Measurements from ENCODE around the gene PLXNB2. TPM values are rescaled to one million over a fixed set of nuclear protein-coding genes. Genes with fewer than 3 reads are reported as not detected.
A peak's percentile ranks its signal among the peaks of the same experiment; 100 is the strongest.

The PLXNB2 gene
- total RNA-seq, 1 experiment from 2014 or later: 236 TPM

- TF ChIP-seq TCF7L2 (IDR thresholded peaks at IDR 0.05; ENCODE audit: borderline replicate concordance, extremely low read depth, insufficient read depth, insufficient read length) (no peak), EZH2phosphoT487 (IDR thresholded peaks at IDR 0.05; ENCODE audit: borderline replicate concordance) (no peak), CEBPB (IDR thresholded peaks at IDR 0.05; ENCODE audit: low read depth) (no peak)
Observed at GRCh38 chr22:50283821-50284220, 23.6 kb downstream of the PLXNB2 start (continued).

- POLR2A ChIA-PET: interaction anchor here (1.1 to 1.7 kb wide), 3 partner anchors 10 to 21 kb away, joined by 3 to 6 read pairs (median 3); no protein-coding TSS in a partner anchor
- RAD21 ChIA-PET (ENCODE audit: low non-redundant PET in 1 of 2, low total read pairs in 2 of 2, uncharacterized antibody in 2 of 2, unreplicated experiment in 2 of 2): no interaction called here
Observed at GRCh38 chr22:50282361-50283155, 24.9 kb downstream of the PLXNB2 start.

More at GRCh38 chr22:50282361-50283155, 24.9 kb downstream of the PLXNB2 start:
- CTCF ChIA-PET: no interaction called here
- H3K4me1 ChIP-seq (ENCODE audit: control insufficient read depth in 1 of 2, insufficient read depth in 2 of 2, low read length in 2 of 2): peaks cover 20 to 28% of the 10 kb centered on the region in 2 experiments
- H3K79me2 ChIP-seq (ENCODE audit: insufficient read depth, low read length): peaks cover 22% of the 10 kb centered on the region; the same call in 1 of the 2 replicates
- H3K9me2 ChIP-seq (ENCODE audit: insufficient read depth): no peaks in the 10 kb centered on the region
- ATAC-seq (peak; percentile 86), DNase-seq (ENCODE audit: low read depth, low spot score) (peak; percentile 77)
- H2AFZ ChIP-seq (ENCODE audit: low read depth, low read length, poor library complexity, severe bottlenecking): no peak overlapping the region
- H3K4me2 ChIP-seq (ENCODE audit: low read length): peak overlapping the region; percentile 87
- peak overlapping the region; percentile 26 to 53 for H3K4me3 ChIP-seq (replicated peaks in 1 of 2; ENCODE audit: low read depth in 1 of 2, low read length in 2 of 2)
- no peaks in the 10 kb centered on the region for H3K9me3 ChIP-seq (ENCODE audit: control insufficient read depth in 1 of 2, insufficient read depth in 1 of 2, low read depth in 1 of 2, low read length in 2 of 2)
- no peaks in the 10 kb centered on the region for H3K27me3 ChIP-seq (ENCODE audit: insufficient read depth, low read length)
- intact Hi-C loops (cut with micrococcal nuclease): no loop called here
- peaks cover 26 to 63% of the 10 kb centered on the region in 2 experiments for H3K36me3 ChIP-seq (ENCODE audit: control insufficient read depth in 1 of 2, insufficient read depth in 2 of 2, low read length in 2 of 2)
- H3K27ac ChIP-seq (ENCODE audit: low read depth, low read length): peak overlapping the region; percentile 96
- peak overlapping the region; percentile 62 for H3K9ac ChIP-seq (ENCODE audit: low read length)
- TF ChIP-seq ZFX (IDR thresholded peaks at IDR 0.05): no peak
- TF ChIP-seq SIN3A (IDR thresholded peaks at IDR 0.05; ENCODE audit: low read depth): peak; percentile 72; the same call in 1 of the 2 replicates
- no peak for TF ChIP-seq EZH2phosphoT487 (IDR thresholded peaks at IDR 0.05; ENCODE audit: borderline replicate concordance)
- no peak for TF ChIP-seq POLR2A (IDR thresholded peaks at IDR 0.05; ENCODE audit: borderline replicate concordance, extremely low read depth, insufficient read depth, insufficient read length)
- peak; percentile 74 for TF ChIP-seq POLR2AphosphoS5 (IDR thresholded peaks at IDR 0.05; ENCODE audit: low read depth, low read length)
- peak; percentile 43 for TF ChIP-seq YY1 (IDR thresholded peaks at IDR 0.05; ENCODE audit: extremely low read depth, insufficient replicate concordance, low read depth, low read length)
- TF ChIP-seq SP1 (IDR thresholded peaks at IDR 0.05; ENCODE audit: low read depth): peak; percentile 98
- TF ChIP-seq JUND (IDR thresholded peaks at IDR 0.05): peak; percentile 94
- no peak; the same call in 1 of the 2 replicates for TF ChIP-seq MAX (IDR thresholded peaks at IDR 0.05)
- peak; percentile 78 for TF ChIP-seq ZBTB33 (IDR thresholded peaks at IDR 0.05; ENCODE audit: extremely low read depth, insufficient replicate concordance, low read length)
- no TSS peak for BruUV-seq (replicated peaks)
- H4K20me1 ChIP-seq (ENCODE audit: insufficient read depth): no peaks in the 10 kb centered on the region
